ELR (cell line): ENCODE measurements around the gene IGFBP2.

Experiments
- DNase-seq: peaks from one replicate; pipeline ENCODE4 v3.0.0-alpha.2; 2015; ENCODE audit warnings: low read depth

Gene IGFBP2

DNA sequence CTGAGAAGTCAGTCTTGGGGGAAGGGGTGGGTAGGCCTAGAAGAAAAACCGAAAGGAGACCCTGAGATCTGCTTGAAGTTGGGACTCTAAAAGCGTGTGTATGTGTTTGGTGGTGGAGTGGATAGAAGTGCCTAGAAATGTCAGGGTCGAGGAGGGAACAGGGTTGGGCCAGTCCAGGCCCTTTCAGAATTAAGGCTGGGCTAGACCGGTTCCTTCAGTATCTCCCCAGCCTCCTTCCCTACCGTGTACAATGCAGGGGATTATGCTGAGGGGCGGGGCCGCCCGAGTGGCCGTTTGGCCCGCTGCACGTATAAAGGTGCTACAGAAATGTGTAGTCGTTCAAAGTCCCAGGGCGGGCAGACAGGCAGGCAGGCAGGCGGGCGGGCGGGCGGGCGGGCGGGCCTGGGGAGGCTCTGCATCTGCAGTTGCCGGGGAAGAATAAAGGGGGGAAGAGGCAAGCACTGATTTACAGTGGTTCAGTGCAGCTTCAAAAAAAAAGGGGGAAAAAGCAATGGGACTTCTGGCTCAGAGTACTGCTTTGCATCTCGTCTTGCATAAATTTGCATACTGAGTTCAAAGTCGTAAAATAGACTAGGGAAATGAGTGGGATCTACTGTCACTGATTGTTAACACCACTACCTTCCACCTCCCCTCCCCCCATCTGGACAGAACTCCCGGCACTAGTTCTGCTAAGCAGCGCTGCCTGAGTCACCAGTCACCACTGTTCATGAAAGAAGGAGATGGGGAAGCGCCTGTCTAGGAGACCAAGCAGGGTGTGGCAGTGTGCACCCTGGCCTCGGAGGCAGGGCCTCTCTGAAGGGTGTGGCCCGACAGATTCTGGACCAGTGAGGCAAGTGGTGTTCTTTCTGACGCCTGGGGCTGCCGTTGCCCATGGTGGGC, 3.6 kb downstream of the IGFBP2 start:
- peak; percentile 72 for DNase-seq

DNA sequence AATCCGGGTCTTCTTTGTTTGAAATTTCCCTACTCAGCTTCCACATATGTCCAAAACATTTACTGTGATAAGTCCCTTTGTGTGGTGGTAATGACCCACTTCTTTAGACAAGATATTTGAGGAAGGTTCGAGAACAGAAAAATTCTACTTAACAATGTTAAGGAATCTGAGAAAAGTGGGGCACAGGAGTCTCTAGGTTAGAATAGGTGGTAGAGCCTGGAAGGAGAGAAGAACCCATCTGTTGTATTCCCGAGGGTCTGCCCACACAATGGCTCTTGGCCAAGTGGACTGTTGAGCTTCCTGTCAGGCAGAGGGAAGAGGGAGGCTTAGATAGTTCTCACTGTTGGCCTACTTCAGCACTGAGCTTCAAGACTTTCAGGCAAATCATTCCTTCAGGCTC, 4.3 kb downstream of the IGFBP2 start:
- DNase-seq, result no peak

DNA sequence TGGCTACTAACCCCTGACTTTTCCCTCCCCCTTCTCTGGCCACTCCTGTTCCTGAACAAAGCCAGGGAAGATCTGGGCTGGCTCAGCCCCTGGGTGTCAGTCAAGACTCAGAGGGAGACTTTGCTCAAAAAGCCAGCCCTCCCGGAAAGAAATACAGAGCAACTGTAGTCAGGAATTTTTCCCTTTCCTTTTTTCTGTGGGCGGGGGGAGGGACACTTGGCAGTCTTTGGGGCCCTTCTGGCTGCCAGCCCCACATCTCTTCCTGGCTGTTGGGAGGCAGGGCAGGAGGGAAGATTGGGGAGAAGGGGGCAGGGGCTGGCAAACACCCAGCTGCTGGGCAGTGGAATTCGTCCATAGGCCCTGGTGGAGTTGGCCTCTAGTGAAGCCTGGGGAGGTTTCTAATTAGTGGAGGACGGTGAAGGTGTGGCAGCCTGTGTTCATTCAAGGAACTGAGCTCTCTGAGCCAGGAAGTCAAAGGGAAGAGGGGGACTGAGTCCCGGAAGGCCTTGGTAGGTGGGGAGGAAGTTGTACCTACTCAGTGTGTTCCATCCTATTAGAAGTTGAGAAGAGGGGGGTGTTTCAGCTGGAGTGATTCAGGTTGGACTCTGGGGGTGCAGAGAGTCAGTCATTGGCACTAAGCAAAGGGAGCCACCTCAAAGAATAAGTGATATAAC, 10.9 kb downstream of the IGFBP2 start:
- no peak for DNase-seq

DNA sequence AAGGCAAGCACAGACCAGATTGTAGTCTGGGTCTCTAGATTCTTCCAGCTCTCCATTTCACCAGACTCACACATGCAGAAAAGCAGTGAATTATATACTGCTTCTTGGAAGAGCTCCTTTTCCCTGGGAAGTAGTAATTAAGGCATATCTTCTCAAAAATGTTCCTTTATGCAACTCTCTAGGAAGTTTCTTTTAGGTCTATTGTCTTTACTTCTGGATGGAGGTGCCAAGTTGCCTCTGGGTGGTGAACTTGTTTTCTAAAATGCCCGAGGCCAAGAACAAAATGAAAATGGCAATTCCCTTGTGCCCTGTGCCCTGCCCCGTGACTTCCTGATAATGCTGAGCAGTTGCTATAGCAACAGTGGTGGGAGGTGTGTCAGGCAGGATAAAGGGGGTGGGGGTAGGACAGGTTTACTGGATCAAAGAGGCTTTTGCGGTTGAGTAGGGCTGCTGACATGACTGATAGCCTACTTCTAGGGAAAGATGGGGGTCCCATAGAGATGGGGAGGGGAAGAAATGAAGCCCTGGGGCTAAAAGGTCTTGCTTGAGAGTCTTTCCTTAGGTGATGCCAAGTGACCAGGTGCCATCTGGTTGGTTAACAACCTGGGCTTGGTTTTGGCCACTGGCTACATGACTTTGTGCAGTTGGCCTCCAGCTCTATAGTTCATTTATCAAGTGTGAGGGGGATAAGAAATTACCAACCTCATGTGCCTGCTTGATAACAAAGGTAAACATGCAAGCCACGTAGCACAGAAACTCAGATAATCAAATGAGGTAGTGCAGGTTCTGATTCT, 11.8 kb downstream of the IGFBP2 start:
- DNase-seq, result no peak

DNA sequence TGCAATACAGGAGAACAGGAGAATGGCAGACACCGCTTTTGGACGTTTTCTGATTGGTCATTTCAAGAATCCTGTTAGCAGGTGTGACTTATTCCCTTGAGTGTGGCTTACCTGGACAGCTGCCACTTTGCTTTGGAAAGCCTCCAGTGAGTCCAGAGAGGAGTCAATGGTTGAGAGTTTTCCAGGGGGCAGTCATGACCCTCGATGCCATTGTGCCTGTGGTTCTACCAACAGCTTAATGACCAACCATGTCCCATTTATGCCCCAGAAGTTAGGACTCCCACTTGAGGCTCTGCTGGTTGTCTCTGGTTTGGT, 12.4 kb downstream of the IGFBP2 start:
- DNase-seq, result no peak

DNA sequence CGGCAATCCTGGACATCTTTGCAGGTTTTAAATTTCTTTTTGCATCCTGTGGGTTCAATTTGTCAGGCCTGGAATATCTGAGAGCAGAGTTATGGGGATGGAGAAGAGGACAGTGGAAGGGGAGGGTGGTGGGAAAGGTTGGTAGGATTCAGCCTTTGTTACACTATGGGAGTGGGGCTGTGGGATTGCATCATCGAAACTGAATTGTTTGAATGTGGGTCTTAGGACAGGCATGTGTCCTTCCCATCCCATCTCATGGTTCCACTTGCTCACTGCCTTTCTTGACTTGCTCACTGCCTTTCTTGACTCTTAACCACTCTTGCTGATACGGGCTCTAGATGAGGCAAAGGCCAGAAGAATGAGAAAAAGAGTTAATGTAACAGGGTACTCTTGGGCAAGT, 12.9 kb downstream of the IGFBP2 start:
- no peak for DNase-seq

DNA sequence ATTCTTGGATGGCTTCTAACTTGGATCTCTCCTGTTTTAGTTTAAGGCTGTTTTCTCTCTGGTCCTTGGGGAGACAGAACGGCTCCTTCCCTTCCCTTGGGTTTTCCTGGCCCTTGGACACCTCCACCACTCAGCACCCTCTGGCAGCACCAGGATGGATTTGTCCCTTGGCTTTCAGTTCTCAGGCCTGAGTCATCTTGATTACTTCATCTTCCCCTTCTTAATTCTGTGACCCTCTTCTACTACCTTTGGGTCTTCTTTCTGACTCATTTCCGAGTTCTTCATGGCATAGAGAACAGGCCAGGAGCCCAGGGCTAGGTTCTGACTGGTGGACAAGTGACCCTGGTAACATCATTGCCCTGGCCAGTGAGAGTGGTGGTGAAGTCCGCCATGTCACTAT, 14.9 kb downstream of the IGFBP2 start:
- peak; percentile 64 for DNase-seq

DNA sequence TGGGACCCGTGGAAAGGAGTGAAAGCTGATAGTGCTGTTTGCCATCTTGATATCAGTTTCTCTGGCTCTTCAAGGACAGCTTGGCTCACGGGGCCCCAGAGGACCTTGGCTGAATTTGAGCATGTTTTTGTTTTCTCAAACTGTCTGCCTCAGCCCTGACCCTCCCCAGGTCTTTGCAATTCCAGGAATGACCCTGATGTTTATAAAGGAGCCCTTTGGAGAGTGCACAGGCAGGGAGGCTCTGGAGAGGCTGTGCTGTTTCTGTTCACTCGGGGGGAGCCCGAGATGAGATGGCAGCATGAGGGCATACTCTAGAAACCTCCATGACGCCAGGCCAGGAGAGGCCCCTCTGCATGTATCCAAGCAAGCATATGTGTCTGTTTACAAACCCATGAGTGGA, 16.4 kb downstream of the IGFBP2 start:
- no peak for DNase-seq

DNA sequence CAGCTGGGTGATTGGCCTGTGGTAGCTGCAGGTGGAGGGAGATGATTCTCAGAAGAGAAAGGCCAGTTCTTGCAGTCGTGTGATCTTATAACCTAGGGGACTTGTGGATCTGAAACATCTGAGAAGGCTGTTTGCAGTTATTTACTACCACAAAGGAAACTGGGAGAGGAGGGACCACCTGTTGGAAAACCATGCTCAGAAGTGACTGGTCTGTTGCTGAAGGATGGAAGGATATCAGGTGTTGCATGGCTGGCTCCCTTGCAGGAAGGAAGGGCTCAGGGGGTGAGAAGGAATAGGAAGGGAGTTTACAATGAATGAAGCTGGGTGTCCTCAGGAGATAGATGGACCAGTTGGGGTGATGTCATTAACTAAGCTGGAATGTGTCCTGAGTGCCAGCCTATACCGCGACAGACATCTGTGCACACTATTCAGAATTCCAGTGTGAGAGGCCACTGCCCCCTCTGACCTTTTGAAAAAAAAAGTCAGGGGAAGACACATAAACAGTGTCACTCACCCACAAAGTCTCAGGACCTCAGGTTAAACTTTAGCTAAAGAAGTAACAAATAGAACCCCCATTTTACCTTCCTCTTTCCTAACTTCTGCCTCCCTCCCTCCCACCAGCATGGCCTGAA, 17.5 kb downstream of the IGFBP2 start:
- no peak for DNase-seq

DNA sequence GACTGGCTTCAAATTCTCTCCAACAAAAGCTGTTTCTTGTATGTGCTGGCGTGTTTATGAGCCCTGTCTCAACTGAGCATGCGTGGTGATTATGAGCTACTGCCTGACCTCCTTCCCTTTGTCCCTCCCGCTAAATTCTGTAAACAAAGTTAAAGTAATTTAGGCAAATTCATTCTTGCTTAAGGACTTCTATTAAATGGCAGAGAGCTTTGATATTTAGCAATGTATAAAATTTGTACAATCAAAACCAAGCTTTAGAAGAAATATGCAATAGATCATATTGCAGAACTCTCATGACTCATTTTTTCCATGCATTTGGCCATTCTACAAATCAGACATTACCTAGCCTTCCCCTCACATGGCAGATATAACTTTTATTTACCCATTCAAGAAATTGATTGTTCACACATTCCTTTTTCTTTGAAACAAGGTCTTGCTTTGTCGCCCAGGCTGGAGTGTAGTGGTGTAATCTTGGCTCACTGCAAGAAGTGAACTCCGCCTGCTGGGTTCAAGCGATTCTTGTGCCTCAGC, 18.2 kb downstream of the IGFBP2 start:
- no peak for DNase-seq

DNA sequence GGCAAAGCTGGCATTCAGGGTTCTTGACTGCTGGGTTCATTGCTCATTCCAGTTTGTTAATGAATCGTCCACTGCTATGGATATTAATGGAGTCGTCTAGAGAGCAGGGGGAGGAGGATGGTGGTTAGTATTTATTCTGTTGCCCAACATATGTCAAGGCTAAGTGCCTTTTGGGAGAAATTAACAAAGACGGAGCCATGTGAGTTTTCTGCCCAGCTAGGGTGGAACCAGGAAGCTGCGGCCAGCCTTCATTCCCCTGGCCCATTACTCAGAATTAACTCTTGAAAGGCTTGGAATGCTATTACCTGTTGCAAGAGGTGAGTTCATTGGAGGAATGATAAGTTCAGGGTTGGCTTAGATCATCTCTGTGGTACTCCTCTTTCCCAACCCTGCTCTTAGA, 19.3 kb downstream of the IGFBP2 start:
- no peak for DNase-seq

DNA sequence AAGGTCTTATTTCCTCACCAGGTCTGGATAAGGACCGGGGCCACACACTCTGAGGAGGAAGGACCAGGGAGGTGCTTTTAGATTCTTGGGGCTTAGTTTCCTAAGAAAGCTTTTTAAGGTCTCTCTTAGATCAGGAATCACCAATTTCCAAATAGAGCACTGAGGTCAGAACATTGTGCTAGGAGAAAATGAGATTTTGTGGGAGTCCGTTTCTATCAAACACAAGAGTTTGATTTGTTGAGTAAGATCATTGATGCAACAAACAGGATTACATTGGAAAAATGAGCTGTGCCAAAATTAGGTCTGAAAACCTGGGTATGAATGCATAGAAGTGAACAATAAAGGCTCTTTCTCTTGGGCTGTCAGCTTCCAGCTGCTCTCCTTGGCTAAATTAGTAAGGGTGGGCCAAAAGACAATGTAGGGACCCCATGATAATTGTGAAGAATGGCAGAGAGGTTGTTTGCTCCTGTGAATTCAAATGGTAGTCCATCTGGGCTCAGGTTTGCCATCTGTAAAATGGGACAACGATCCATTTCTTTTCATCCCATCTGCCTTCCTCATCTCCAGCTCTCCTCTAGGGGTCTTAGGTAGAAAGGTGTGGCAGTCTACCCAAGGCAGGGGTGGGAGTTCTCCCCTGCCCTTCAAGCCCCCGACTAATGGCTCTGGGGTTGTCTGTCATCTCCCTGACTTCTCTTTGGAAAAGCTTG, 20.0 kb downstream of the IGFBP2 start:
- no peak for DNase-seq

DNA sequence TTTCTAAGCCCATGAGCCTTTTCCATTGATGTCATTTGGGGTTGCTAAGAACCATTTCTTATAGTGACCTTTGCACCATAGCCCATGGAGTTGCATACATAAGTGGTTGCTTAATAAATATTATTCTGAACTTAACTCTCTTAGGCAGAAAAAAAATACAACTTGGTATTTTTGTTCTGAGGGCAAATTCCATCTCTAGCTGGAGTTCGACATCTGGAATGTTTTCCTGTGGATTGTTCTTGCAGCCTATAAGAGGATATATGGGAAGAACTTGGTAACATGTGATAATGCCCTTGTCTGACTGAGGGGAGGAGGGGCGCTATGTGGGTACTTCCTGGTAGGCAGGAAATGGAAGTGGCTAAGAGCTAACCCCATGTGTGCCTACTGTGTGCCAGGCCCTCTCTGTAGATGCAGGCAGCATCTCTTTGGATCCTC, 20.7 kb downstream of the IGFBP2 start:
- no peak for DNase-seq

DNA sequence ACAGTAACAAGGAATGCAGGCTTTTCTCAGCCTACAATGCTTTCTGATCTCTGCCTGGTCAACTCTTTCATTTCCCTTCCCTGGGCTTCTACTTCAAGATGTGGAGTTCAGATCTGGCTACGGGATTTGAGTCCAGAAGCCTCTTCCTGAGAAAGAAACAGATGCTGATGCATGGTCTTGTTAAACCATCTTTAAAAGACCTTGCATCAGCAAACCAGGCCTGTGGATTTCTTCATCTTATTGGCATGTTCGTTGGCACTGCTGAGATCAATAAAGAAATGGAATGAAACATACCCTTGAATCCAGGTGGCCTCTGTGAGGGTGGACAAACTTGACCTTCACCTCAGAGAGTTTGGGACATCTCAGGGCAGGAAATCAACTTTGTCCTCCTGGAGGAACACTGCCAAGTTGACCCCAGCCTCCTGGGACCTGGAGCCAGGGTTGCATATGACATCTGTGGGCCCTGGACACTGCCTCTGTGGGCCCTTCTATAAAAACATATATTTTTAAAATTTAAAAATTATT, 21.4 kb downstream of the IGFBP2 start:
- DNase-seq, result no peak

DNA sequence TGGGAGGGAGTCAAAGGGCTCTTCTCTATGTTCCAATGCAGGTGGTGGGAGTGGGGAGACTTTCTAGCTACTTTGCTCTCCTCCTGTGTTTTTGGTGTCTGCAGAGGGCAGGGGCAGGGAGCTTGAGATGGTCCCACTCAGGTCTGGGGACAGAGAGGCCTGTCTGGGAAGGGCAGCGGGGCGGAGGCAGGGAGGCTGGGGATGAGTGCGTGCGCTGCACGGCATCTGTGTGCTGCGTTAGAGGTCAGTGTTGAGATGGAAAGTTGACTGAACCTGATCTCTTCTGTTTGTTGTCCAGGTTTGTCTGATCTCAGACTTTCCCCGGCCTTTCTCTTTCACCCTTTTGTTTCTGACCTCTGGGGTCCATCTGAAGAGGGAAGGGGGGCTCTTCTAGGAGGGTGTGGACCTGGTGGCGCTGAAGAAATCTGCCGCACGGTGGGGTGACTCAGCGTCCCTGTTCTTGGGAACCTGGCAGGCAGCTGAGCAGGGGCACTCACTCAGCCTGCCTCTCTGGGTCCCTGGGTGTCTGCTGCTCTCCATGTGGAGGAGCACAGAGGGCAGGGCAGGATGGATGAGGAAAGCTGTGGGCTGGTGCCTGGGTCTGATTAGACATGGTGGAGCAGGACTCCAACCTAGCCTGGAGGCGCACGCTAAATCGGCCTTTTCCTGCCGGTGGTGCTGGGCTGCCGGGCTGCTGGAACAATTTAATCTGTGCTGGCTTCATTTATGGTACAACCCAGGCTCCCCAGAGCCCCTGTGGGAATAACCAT, 24.1 kb downstream of the IGFBP2 start:
- DNase-seq, result no peak

DNA sequence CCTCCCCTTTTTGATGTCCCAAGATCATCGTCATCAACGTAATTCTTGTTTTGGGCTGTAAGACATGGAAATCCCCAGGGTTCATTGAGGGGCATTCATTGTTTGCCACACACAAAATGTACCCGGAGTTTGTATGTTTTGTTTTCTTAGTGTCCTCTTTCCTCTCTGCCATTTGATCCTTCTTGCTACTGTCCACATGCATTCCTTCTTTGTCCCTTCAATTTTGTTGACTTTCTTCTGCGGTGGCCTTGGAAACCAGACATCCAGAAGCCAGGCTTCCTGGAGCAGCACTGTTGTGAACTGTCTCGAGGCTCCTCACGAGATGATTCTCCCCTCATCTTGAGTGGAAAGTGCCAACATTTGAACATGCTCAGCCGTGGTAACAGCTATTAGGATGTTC, 24.8 kb downstream of the IGFBP2 start:
- no peak for DNase-seq

DNA sequence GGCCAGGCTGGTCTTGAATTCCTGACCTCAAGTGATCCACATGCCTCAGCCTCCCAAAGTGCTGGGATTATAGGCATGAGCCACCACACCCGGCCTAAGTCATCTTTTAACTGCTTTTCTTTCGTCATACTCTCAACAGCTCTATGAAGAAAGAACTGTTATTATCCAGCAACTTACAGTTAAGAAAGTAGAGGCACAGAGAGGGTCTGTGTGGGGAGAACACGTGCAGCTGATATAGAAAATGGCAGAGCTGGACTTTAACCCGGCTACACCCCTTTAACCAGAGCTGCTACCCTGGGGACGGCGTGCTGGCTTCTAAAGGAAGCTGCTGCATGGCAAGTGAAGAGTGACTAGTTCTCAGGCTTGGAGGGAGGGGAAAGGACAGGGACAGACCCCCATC, 25.5 kb downstream of the IGFBP2 start:
- no peak for DNase-seq

DNA sequence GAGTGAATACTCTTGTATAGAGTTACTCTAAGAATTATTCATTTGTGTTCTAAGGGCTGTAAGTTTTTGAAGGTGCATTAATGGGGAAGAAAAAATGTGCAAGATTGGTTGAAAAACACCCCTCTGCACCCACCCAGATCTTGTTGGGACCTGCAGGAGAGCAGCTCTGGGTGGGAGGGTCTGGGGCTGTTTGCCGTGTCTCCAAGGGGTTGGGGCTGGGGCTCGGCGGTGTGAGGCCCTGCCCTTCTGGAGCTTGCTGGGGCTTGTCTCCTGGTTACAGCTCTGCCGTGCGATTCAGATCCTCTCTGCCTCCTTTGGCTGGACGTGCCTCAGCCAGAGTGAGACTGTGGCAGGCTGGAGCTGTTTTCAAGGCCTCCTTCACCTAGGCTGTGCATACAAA, 26.1 kb downstream of the IGFBP2 start:
- no peak for DNase-seq

DNA sequence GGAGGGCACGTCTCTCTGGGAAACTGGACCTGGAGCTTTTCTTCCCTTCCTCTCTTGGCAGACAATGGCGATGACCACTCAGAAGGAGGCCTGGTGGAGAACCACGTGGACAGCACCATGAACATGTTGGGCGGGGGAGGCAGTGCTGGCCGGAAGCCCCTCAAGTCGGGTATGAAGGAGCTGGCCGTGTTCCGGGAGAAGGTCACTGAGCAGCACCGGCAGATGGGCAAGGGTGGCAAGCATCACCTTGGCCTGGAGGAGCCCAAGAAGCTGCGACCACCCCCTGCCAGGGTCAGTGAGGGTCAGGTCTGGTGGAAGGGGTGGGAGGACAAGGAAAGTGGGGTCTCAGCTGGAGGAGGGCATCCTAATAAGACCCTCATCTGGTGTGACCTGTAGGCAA, 27.3 kb downstream of the IGFBP2 start:
- no peak for DNase-seq

DNA sequence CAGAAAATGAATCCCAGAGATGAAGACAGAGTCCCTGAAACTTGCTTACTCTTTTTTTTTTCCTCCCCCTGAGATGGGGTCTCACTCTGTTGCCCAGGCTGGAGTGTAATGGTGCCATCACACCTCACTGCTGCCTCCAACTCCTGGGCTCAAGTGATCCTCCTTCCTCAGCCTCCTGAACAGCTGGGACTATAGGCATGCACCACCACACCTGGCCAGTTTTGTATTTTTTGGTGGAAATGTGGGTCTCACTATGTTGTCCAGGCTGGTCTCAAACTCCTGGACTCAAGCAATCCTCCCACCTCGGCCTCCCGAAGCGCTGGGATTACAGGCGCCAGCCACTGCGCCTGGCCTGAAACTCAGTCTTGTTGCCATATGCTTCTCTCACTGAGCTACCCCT, 27.8 kb downstream of the IGFBP2 start:
- no peak for DNase-seq
